Measurements from ENCODE around the gene RRM2. TPM values are rescaled to one million over a fixed set of nuclear protein-coding genes. Genes with fewer than 3 reads are reported as not detected.

Gene RRM2
- total RNA-seq, 1 experiment from 2014 or later = 38.9 TPM

GRCh38 chr2:10162586-10163497 is 40.3 kb downstream of the RRM2 start:
- DNase-seq (ENCODE audit: low read depth, low spot score) = peak; percentile 38

DNA sequence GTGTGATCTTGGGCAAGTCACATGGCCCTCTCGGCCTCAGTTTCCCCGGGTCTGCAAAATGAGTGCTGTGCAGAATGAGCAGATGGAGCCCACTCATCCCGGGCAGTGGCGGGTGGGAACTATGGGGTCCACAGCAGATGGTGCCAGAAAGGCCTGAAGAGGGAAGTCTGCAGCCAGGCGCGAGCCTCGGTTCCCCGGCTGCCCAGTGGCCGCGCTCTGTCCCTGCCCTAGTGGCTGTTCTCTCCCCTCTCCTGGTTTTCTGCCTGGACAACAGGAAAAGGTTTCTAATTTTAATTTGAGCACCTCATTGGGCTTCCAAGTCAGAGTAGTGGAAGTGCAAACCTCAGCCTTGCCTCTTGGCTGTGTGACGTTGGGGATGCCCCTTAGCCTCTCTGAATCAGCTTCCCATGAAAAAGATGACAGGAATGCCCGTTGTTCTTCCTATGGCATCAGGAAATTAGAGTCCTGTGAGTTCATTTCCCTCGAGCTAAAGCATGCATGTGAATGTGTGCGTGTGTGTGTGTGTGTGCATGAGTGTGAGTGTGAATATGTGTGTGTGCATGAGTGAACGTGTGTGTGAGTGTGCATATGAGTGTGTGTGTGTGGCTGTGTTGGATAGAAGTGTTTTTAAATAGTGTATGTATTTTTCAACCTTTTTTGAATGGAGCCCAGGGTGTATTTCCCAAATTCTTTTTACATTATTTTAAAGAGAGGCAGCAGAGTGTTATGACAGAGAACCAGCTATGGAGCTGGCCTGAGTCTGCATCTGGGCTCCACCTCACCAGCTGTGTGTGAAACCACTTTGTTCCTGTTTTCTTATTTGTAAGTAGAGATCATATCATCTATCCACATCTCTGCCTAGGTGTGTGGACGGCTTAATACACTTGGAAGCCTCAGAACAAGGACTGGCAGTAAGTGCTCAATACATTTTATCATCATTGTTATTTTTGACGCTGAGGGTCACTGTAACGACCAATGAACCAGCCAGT is 41.3 kb downstream of the RRM2 start:
- in situ Hi-C loops (cut with HindIII; ENCODE audit: low pct_unique_long_range_greater_than_20kb, low sequenced_read_pairs) = no loop called here

More at GRCh38 chr2:10162586-10163497, 40.3 kb downstream of the RRM2 start:
- in situ Hi-C loops (cut with HindIII; ENCODE audit: low pct_unique_long_range_greater_than_20kb, low sequenced_read_pairs) = no loop called here

GRCh38 chr2:10164601-10165000 is 42.1 kb downstream of the RRM2 start:
- in situ Hi-C loops (cut with HindIII; ENCODE audit: low pct_unique_long_range_greater_than_20kb, low sequenced_read_pairs) = no loop called here
- DNase-seq (ENCODE audit: low read depth, low spot score) = no peak

More for the DNA sequence above, 41.3 kb downstream of the RRM2 start:
- DNase-seq (ENCODE audit: low read depth, low spot score) = no peak

- in situ Hi-C loops (cut with HindIII; ENCODE audit: low pct_unique_long_range_greater_than_20kb, low sequenced_read_pairs) = no loop called here
- no peak for DNase-seq (ENCODE audit: low read depth, low spot score)
These were observed 42.7 kb downstream of the RRM2 start for GRCh38 chr2:10165282-10165681.

- in situ Hi-C loops (cut with HindIII; ENCODE audit: low pct_unique_long_range_greater_than_20kb, low sequenced_read_pairs) = no loop called here
- no peak for DNase-seq (ENCODE audit: low read depth, low spot score)
These were observed 43.5 kb downstream of the RRM2 start for GRCh38 chr2:10165861-10166675.

DNA sequence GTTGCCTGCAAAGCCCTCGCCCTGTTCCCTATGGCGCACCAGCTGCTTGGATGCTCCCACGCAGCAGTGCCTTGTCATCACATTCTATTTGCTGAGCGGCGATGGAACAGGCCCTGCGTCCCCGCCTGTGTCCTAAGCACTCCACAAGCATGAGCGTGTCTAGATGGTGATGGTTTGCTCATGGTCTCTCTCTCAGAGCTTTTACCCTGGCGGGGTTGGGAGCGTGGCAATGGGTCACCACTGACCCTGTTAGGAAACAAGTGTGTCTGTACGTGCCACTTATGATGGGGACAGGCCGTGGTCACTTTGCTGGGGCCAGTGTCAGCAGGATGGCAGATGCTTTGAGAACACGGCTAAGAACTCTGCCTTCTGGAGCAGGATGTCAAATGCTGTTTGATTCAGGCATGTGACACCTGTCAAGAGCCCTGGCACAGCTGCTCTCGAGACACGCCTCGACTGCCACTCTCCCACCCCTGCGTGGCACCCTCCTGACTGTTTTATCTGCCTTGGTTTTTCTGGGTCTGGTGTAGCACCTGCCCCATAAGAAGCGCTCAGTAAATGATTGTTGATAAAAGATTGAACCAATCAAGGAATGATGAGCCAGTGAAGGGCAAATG is 44.2 kb downstream of the RRM2 start:
- DNase-seq (ENCODE audit: low read depth, low spot score) = no peak
- in situ Hi-C loops (cut with HindIII; ENCODE audit: low pct_unique_long_range_greater_than_20kb, low sequenced_read_pairs) = no loop called here

DNA sequence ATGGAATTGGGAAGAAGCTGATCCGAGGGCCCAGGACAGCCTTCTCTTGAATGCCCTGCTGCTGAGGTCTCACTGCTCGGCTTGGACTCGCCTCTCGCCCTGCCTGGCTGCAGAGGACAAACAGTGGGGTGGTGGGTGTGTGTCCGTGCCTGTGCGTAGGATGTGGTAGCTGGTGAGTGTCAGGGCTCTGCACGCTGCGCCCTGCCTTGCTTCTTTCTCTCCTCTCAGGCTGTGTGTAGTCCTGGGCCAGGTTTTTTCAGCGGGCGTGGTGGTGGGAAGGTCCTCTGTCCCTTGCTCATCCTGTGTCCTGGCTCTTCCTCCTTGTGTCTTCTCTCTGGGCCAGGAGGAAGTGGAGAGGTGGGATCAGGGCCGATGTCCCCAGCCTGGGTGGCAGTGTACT is 44.8 kb downstream of the RRM2 start:
- in situ Hi-C loops (cut with HindIII; ENCODE audit: low pct_unique_long_range_greater_than_20kb, low sequenced_read_pairs) = no loop called here

DNA sequence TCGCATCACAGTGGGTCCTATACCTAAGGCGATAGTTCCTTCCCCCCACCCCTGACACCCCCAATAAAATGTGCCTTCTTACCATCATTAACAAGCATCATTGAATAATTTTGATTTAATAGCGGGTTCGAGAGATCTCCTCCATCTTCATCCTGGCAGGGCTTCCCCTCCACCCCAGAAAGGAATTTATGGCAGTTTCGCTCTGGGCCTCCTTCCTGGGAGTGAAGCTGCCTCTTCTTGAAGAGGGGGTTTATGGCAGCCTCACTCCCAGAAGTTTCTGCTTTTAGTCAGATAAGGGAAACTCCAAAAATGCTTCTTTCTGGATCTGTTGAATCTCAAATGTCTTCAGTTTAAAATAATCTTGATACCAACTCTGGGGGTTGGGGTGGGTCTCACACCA is 45.7 kb downstream of the RRM2 start:
- in situ Hi-C loops (cut with HindIII; ENCODE audit: low pct_unique_long_range_greater_than_20kb, low sequenced_read_pairs) = no loop called here
- no peak for DNase-seq (ENCODE audit: low read depth, low spot score)

More for the DNA sequence above, 44.8 kb downstream of the RRM2 start:
- no peak for DNase-seq (ENCODE audit: low read depth, low spot score)

- no peak for DNase-seq (ENCODE audit: low read depth, low spot score)
These were observed 46.6 kb downstream of the RRM2 start for GRCh38 chr2:10169053-10169578.

DNA sequence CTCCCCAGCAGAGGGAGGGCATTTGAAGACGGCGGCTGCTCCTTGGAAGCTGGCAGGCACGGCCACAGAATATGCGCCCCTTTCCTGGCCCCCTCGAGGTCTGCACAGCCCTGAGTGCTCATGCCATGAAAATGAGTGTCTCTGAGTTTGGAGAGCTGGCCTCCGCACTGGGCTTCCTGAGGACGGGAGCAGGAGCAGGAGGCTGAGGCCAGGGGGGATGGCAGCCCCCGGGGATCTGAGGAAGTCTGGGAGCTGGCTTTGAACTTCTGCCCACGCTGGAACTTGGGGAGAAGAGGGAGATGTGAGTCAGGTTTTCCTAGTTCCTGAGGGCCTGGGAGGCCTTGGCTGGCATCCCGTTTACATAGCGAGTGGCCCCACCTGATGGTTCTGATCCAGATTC is 47.0 kb downstream of the RRM2 start:
- in situ Hi-C loops (cut with HindIII; ENCODE audit: low pct_unique_long_range_greater_than_20kb, low sequenced_read_pairs) = no loop called here
- no peak for DNase-seq (ENCODE audit: low read depth, low spot score)

More at GRCh38 chr2:10169053-10169578, 46.6 kb downstream of the RRM2 start:
- in situ Hi-C loops (cut with HindIII; ENCODE audit: low pct_unique_long_range_greater_than_20kb, low sequenced_read_pairs) = no loop called here

GRCh38 chr2:10170256-10170655 is 47.7 kb downstream of the RRM2 start:
- peak; percentile 39 for DNase-seq (ENCODE audit: low read depth, low spot score)
- in situ Hi-C loops (cut with HindIII; ENCODE audit: low pct_unique_long_range_greater_than_20kb, low sequenced_read_pairs) = no loop called here

DNA sequence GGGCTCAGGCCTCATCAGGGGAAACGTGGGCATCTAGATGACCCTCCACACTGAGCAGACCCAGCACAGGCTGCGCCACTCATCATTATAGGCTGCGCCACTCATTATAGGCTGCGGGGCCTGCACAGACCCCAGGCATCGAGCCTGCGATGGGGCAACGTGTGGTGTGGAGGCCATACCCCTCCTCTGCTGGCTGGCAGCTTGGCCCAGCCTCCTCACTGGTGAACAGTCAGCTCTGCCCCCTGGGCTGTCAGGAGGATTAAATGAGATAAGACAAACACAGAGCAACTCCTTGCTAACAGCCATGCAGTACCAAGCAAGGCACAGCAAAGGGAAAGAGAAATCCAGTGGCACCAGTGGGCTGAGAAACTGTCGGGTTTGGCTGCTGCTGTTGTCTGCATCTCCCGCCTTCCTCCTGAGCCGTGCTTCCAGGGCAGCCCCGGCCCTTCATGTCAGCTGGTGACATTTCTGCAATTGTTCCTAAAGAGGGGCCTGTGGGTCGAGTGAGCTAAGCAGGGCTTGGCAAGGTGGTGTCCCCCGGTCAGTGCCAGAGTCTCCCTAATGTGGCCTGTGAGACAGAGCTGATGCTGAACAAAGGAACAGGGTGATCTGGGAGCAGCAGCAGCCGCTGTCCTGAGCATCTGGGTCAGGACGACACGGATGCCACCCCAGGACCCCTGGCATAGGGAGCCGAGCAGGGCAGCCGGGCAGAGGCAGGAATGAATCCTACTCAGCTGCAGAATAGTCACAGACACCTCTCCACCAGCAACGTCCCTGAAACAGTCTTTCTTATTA is 48.7 kb downstream of the RRM2 start:
- no peak for DNase-seq (ENCODE audit: low read depth, low spot score)
- in situ Hi-C loops (cut with HindIII; ENCODE audit: low pct_unique_long_range_greater_than_20kb, low sequenced_read_pairs) = no loop called here

DNA sequence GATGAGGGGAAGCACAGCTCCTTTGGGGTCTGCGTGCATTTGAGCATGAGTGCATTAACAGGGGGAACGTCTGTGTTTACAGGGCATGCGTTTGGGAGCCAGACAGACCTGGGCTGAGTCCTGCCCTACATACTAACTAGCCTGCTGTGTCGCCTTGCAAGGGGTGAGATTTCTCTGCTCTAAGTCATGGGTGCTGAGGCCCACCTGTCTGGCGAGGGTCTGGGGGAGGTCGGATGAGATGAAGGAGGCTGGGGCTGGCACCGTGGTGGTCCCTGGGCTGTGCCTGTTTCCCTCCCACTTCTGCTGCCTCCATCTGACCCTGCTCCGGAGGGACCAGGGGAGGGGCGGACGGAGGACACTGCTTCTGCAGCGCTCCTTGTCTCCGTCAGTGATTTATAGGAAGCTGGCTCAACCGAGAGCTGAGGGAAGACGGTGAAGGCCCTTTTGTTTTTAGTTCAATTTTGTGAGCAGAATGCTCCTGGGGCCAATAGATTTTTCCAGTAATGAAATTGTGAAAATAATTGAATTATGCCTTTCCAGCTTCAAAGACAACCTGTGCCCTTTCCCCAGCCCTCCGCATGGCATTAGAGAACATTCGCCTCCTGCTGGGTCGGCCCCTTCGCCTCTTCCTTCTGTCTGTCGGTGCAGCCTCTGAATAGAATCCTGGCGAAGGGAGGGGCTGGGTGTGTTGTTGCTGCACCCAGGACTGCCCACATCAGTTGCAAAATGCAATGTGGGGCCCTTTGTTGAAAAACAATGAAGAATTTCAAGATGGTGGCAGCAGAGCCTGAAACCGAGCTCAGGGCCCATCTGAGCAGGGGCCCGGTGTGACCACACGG is 49.7 kb downstream of the RRM2 start:
- no peak for DNase-seq (ENCODE audit: low read depth, low spot score)
- in situ Hi-C loops (cut with HindIII; ENCODE audit: low pct_unique_long_range_greater_than_20kb, low sequenced_read_pairs) = no loop called here

DNA sequence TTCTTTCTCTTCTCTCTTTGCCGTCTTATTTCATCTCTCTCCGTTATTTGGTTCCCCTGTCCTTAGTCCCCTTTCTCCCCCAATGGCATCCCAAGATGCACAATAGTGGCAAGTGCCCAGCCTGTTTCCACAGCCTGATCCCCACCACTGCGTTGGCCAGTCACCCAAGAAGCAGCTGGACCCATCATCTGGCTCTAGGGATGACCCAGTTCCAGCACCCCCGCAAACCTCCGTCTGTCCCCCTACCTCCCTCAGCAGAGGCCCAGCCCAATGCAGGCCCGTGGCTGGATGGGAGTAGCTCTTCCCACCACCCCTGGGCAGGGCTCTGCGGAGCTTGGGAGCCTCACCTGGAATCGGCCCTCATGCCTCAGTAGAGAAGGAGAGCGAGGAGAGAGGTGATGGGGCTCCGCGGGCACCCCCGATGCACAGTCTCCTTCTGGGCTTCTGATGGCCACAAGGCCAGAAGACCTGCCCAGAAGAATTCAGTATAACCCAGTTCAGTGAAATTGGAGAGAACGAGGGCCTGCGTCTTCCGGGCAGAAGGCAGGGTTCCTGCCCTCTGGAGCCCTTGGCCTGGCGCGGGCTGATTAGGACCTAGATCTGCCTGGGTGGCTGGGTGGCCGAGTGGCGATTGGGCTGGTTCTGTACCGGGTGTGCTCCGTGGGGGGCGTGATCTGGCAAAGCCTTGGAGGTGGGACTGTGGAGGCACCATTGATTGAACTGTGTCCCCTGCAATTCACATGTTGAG is 50.9 kb downstream of the RRM2 start:
- in situ Hi-C loops (cut with HindIII; ENCODE audit: low pct_unique_long_range_greater_than_20kb, low sequenced_read_pairs) = no loop called here
- no peak for DNase-seq (ENCODE audit: low read depth, low spot score)

DNA sequence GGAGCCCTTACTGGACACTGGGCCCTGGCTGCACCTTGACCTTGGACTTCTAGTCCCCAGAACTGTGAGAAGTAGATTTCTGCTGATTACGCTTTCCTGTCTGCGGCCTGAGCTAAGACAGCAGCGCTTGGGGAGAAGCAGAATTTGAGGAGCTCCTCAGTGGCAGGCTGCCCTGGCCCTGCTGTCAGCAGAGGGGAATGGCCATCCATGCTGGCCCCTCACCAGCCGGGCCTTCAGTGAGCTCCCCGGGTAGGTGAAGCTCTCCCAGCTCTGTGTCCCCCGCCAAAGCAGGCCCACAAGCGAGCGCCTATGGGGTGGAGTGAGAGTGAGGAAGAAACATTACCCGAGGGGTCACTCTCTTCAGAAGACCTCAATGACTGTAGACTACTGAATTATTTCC is 51.6 kb downstream of the RRM2 start:
- in situ Hi-C loops (cut with HindIII; ENCODE audit: low pct_unique_long_range_greater_than_20kb, low sequenced_read_pairs) = no loop called here
- no peak for DNase-seq (ENCODE audit: low read depth, low spot score)

Data from SK-MEL-5 (cell line).